Activated CD4-positive, alpha-beta T cell treated with anti-CD3 and anti-CD28 coated beads for 1 hour (primary cell): ENCODE measurements around the gene SLC25A24.
"Not testable (repeated sequence)": the region's sequence is repeated elsewhere in the genome, so short reads cannot be mapped to it uniquely, and the experiment has no call there.

Experiments used
- DNase-seq: peaks from one replicate; pipeline ENCODE4 v3.0.0-alpha.2; 2020

Gene SLC25A24

DNA sequence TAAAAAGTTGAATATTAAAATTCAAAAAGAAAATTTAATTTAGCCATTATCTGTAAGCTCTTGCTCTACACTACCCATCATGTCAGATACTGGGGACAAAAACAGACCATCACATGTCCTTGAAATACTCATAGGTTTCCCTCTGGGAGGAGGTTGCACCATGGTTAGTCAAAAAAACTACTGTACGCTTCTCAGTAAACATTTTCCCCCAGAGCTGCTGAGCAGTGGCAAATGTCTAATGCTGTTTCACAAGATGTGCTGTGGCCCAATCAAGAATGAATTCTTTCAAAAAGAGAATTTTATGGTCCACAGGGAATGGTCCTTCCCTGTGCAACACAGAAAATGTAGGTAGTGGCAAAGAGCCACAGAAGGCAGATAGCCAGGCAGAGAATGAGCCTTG, 6.1 kb downstream of the SLC25A24 start:
- DNase-seq, result no peak

DNA sequence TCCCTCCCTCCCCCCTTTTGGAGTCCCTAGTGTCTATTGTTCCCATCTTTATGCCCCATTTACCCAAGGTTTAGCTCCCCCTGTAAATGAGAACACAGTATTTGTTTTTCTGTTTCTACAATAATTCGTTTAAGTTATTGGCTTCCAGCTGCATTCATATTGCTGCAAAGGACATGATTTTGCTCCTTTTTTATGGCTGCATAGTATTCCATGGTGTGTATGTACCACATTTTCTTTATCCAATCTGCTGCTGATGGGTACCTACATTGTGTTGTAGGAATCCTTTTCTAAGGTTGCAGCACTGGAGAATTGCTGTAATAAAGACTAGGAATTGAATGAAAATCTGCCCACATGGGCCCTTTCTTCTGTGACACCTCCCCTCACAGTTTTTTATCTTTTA, 6.8 kb downstream of the SLC25A24 start:
- DNase-seq, result no peak

DNA sequence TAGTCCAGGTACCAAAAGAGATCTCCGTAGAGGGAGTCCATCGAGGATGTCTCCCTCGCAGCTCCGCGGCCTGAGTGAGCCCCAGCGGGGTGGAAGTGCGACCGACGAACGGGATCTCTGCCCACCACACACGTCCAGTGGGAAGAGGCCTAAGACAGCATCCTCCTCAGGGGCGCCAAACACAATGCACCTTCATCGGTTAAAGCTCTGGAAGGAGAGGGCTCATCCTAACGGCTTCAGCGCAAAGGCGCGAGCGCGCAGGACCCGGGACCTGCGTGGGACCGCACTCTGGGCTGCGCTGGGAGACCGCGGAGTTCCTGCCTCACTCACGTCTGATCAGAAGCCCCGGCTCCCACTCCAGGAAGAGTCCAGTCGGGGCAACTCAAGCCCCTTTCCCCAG, 7.6 kb downstream of the SLC25A24 start:
- no peak for DNase-seq

DNA sequence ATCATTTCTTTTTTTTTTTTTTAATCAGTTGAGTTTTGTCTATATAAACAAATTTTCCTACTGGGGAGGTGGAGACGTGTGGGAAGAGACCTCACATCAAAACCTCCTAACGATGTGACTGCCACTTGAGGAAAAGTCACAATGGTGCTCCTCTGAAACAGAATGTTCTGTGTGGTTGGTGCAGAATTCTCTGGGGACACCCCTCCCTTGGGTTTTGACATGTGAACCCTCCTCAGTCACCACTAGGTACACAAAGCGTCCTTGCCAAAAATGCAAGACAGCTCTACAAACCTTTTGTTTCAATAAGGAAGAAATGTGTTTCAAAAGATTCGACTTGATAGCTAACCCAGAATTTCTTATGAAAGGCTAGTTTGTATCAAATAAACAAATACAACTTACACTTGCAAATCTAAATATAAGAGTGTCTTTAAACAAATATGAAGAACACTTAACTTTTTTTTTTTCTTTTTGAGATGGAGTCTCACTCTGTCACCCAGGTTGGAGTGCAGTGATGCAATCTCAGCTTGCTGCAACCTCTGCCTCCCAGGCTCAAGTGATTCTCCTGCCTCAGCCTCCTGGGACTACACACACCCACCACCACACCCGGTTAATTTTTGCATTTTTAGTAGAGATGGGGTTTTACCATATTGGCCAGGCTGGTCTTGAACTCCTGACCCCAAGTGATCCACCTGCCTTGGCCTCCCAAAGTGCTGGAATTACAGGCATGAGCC, 9.3 kb downstream of the SLC25A24 start:
- DNase-seq, result no peak

GRCh38 chr1:108190001-108190634, 10.0 kb downstream of the SLC25A24 start:
- DNase-seq, result no peak

GRCh38 chr1:108188801-108189200, 11.3 kb downstream of the SLC25A24 start:
- DNase-seq, result no peak

DNA sequence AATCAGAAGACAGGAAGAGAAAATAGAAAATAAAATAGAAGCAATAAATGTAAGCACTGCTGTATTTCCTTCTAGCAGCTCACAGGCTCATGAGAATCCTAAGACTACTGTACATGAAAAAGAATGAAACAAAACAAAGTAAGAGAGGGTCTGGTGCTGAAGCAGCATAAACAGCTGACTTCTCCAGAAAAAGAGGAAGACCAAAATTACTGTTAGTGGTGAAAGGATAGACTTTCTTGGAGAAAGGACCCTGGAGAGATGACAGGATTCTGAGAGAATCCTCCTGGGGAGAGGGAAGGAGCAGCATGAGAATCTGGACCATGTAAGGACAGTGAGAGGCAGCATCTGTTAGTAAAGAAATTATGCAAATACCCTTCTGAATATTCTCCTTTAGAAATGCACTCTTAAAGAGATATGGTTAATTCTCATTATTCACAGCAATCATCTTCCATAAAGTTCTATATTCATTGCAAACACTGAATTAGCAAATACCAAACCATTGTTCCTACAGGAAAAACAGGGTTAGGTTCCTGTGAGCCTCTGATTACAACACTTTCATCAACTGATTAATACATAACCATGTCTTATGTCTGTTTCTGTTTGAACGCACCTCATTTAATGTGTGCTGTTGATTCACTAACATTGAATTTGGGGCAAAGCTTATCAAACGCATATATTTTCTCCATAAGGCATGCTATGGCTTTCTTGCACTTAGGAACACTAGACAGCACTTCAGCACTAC, 17.0 kb downstream of the SLC25A24 start:
- DNase-seq, result no peak

DNA sequence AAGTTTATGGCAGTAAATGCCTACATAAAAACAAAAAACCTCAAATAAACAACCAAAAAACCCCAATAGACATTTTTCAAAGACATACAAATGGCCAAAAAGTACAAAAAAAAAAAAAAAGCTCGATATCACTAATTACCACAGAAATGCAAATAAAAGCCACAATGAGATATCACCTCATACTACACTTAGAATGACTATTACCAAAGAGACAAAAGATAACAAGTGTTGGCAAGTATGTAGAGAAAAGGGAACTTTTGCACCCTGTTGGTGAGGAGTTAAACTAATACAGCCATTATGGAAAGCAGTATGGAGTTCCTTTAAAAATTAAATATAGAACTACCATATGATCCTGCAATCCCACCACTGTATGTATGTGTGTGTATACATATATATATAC, 21.1 kb downstream of the SLC25A24 start:
- no peak for DNase-seq

DNA sequence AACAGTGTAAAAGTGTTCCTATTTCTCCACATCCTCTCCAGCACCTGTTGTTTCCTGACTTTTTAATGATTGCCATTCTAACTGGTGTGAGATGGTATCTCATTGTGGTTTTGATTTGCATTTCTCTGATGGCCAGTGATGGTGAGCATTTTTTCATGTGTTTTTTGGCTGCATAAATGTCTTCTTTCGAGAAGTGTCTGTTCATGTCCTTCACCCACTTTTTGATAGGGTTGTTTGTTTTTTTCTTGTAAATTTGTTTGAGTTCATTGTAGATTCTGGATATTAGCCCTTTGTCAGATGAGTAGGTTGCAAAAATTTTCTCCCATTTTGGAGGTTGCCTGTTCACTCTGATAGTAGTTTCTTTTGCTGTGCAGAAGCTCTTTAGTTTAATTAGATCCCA, 37.7 kb downstream of the SLC25A24 start:
- DNase-seq, result not testable (repeated sequence)

- not testable (repeated sequence) for DNase-seq
Observed at GRCh38 chr1:108159951-108160350, 40.2 kb downstream of the SLC25A24 start.

DNA sequence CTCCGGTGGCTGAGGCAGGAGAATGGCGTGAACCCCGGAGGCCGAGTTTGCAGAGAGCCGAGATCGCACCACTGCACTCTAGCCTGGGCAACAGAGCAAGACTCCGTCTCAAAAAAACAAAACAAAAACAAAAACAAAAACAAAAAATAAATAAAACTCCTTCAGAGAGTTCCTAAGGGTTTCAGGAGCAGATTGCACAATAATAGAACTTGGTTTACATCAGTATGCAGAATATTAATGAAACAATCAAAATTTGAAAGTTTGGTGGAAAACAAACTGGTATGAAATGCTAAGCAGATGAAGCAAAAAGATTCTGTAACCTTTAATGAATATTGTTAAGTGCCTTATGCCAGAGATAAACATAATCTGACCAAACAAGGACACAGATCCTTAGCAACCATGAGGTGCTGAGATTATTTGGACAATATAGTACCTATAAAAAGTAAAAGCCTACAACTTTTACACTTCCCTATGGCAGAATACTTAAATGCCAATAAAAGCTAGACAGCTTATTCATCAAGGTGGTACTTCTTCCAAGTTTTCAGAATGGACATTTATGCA, 41.2 kb downstream of the SLC25A24 start:
- DNase-seq, result no peak

- DNase-seq, result no peak
Observed at GRCh38 chr1:108154314-108154713, 45.8 kb downstream of the SLC25A24 start.

- DNase-seq, result no peak
Observed at GRCh38 chr1:108152782-108153222, 47.3 kb downstream of the SLC25A24 start.

GRCh38 chr1:108151548-108151947, 48.6 kb downstream of the SLC25A24 start:
- DNase-seq, result no peak

DNA sequence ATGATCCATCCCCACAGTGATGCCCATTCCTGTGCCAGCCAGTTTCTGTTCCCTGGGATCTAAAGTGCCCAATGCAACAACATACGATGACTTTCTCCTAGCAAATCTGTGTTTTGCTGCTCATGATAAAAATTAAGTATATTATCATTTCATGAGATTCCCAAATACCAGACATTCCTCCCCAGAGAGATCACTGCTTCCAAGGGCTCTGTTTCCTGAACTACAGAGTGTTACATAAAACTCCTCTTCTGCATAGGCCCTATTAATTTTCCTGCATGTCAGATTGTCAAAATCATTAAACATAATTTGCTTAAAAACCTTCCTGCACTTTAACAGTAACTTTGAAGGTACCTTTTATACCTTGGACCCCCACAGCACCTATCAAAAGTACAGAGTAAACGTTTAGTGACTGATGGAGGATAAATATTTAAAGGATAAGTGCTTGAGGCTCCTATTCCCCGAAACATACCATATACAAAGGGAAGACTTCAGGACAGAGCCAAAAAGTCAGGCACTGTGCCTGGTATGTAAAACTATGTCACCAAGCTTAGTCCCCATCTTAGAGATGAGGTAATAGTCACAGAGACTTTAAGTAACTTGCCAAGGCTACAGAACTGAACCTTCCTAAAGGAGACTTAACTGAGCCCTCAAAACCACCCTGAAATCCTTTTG, 50.2 kb downstream of the SLC25A24 start:
- DNase-seq, result no peak

GRCh38 chr1:108144569-108144968, 55.6 kb downstream of the SLC25A24 start:
- DNase-seq, result not testable (repeated sequence)

GRCh38 chr1:108142773-108143394, 57.3 kb downstream of the SLC25A24 start:
- no peak for DNase-seq

- DNase-seq, result no peak
Observed at GRCh38 chr1:108142258-108142657, 57.9 kb downstream of the SLC25A24 start.

- no peak for DNase-seq
Observed at GRCh38 chr1:108141621-108142020, 58.5 kb downstream of the SLC25A24 start.

- DNase-seq, result no peak
Observed at GRCh38 chr1:108140936-108141335, 59.2 kb downstream of the SLC25A24 start.

GRCh38 chr1:108140177-108140576, 60.0 kb downstream of the SLC25A24 start:
- DNase-seq, result no peak

- DNase-seq, result not testable (repeated sequence)
Observed at GRCh38 chr1:108139555-108139954, 60.6 kb downstream of the SLC25A24 start.
